ENCODE data around the gene CALCR.

DNA sequence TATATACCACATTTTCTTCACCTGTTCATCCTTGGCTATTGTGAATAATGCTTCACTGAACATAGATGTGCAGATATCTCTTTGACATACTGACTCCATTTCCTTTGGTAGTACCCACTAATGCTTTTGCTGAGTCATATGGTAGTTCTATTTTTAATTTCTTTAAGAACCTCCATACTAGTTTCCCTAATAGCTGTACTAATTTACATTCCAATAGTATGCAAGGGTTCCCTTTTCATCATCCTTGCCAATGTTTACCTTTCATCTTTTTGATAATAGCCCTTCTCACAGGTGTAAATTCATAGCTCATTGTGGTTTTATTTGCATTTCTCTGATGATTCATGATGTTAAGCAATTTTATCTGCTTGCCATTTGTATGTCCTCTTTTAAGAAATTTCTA lies 159.9 kb downstream of the CALCR start:
- TF ChIP-seq, protein P1, sequence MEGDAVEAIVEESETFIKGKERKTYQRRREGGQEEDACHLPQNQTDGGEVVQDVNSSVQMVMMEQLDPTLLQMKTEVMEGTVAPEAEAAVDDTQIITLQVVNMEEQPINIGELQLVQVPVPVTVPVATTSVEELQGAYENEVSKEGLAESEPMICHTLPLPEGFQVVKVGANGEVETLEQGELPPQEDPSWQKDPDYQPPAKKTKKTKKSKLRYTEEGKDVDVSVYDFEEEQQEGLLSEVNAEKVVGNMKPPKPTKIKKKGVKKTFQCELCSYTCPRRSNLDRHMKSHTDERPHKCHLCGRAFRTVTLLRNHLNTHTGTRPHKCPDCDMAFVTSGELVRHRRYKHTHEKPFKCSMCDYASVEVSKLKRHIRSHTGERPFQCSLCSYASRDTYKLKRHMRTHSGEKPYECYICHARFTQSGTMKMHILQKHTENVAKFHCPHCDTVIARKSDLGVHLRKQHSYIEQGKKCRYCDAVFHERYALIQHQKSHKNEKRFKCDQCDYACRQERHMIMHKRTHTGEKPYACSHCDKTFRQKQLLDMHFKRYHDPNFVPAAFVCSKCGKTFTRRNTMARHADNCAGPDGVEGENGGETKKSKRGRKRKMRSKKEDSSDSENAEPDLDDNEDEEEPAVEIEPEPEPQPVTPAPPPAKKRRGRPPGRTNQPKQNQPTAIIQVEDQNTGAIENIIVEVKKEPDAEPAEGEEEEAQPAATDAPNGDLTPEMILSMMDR (conservative IDR thresholded peaks at IDR 0.05; ENCODE audit: low read depth, low read length) = no peak
- TF ChIP-seq EZH2phosphoT487 (IDR thresholded peaks at IDR 0.05; ENCODE audit: borderline replicate concordance, low read length) (no peak), EZH2 (IDR thresholded peaks at IDR 0.05; ENCODE audit: low read length, unreplicated experiment) (no peak)
